Stimulated activated CD8-positive, alpha-beta memory T cell treated with anti-CD3 and anti-CD28 coated beads, Interleukin-2, amount 100 ng/mL, for 48 hours (primary cell): ENCODE measurements around the gene GDPD3.

Source experiments
- DNase-seq, 2 donors: peaks; one replicate each; pipeline ENCODE4 v3.0.0-alpha.2; 2020; ENCODE audit warnings: low read depth in 2 of 2

GDPD3 gene

GRCh38 chr16:30078744-30079143 lies 34.6 kb downstream of the GDPD3 start:
- no peak for DNase-seq

- no peak for DNase-seq
Observed at GRCh38 chr16:30077656-30078055, 35.7 kb downstream of the GDPD3 start.

- DNase-seq, result no peak
Observed at GRCh38 chr16:30076276-30076791, 37.0 kb downstream of the GDPD3 start.

GRCh38 chr16:30075503-30076275 lies 37.6 kb downstream of the GDPD3 start, which contains the start of gene PPP4C:
Gene PPP4C (plus strand): TSS chr16:30075994. CDS start chr16:30076378, 384 bp downstream.
- peak; percentile 87 to 89 for DNase-seq

GRCh38 chr16:30070490-30070889 lies 42.8 kb downstream of the GDPD3 start:
- no peak for DNase-seq

GRCh38 chr16:30069611-30070462 lies 43.5 kb downstream of the GDPD3 start:
- no peak for DNase-seq

- peak in 1 of 2 donors; percentile 38 for DNase-seq
Observed at GRCh38 chr16:30068750-30069610, 44.4 kb downstream of the GDPD3 start.

GRCh38 chr16:30068333-30068732 lies 45.0 kb downstream of the GDPD3 start:
- no peak for DNase-seq

GRCh38 chr16:30067584-30067916 lies 45.8 kb downstream of the GDPD3 start:
- no peak for DNase-seq

- no peak for DNase-seq
Observed at GRCh38 chr16:30066761-30067583, 46.4 kb downstream of the GDPD3 start.

GRCh38 chr16:30065943-30066760 lies 47.2 kb downstream of the GDPD3 start:
- DNase-seq, result peak in 1 of 2 donors; percentile 21

- peak; percentile 97 to 98 for DNase-seq
Observed at GRCh38 chr16:30065102-30065942, 48.0 kb downstream of the GDPD3 start, which contains the start of gene ALDOA. Gene ALDOA (plus strand): TSS chr16:30065760. CDS start chr16:30066898, 1,138 bp downstream.

- no peak for DNase-seq
Observed at GRCh38 chr16:30064729-30065101, 48.6 kb downstream of the GDPD3 start.

- peak; percentile 51 to 56 for DNase-seq
Observed at GRCh38 chr16:30063893-30064728, 49.2 kb downstream of the GDPD3 start.

- DNase-seq, result no peak
Observed at GRCh38 chr16:30063278-30063892, 50.0 kb downstream of the GDPD3 start.

- DNase-seq, result no peak
Observed at GRCh38 chr16:30060836-30061554, 52.3 kb downstream of the GDPD3 start.

GRCh38 chr16:30060346-30060745 lies 53.0 kb downstream of the GDPD3 start:
- no peak for DNase-seq
